Neural progenitor cell (in vitro differentiated cells): Measurements from ENCODE around the gene FAM50B. TPM values are rescaled to one million over a fixed set of nuclear protein-coding genes. Genes with fewer than 3 reads are reported as not detected.

Experiments used
- DNase-seq: peaks from one replicate; pipeline ENCODE4 v3.0.0-alpha.2; 2016; ENCODE audit warnings: low spot score
- H2AFZ ChIP-seq: fragments of 200-600 bp; sonication (generic); replicated peaks from 2 replicates; pipeline ENCODE4 v1.6.1; 2016; ENCODE audit warnings: antibody characterized with exemption
- H3F3A ChIP-seq: fragments of 200-600 bp; sonication (generic); 2 replicates; pipeline ENCODE4 v1.6.1; 2016; ENCODE audit warnings: antibody characterized with exemption, low read depth
- H3K27ac ChIP-seq: fragments of 200-600 bp; sonication (generic); 2 replicates; pipeline ENCODE4 v1.5.1; 2016; ENCODE audit warnings: mild to moderate bottlenecking
- H3K27me3 ChIP-seq: fragments of 200-600 bp; sonication (generic); 2 replicates; pipeline ENCODE4 v1.6.1; 2016; ENCODE audit warnings: mild to moderate bottlenecking, moderate library complexity
- H3K36me3 ChIP-seq: fragments of 200-600 bp; sonication (generic); 2 replicates; pipeline ENCODE4 v1.5.1; 2016
- H3K4me1 ChIP-seq: fragments of 200-600 bp; sonication (generic); 2 replicates; pipeline ENCODE4 v1.6.1; 2016; ENCODE audit warnings: mixed run types
- H3K4me2 ChIP-seq: fragments of 200-600 bp; sonication (generic); 2 replicates; pipeline ENCODE4 v1.6.1; 2016
- H3K4me3 ChIP-seq: fragments of 200-600 bp; sonication (generic); 2 replicates; pipeline ENCODE4 v1.5.1; 2016
- H3K79me2 ChIP-seq: fragments of 200-600 bp; sonication (generic); 2 replicates; pipeline ENCODE4 v1.6.1; 2016; ENCODE audit warnings: low read depth
- H3K9ac ChIP-seq: fragments of 200-600 bp; sonication (generic); 2 replicates; pipeline ENCODE4 v1.6.1; 2016
- H3K9me3 ChIP-seq: fragments of 200-600 bp; sonication (generic); 2 replicates; pipeline ENCODE4 v1.5.1; 2016; ENCODE audit warnings: low read depth
- H4K20me1 ChIP-seq: fragments of 200-600 bp; sonication (generic); 2 replicates; pipeline ENCODE4 v1.6.1; 2016; ENCODE audit warnings: low read depth
- H3K27ac Mint-ChIP-seq: 3 replicates; pipeline ENCODE4 v1.8.0; 2021; ENCODE audit warnings: mixed read lengths
- H3K27me3 Mint-ChIP-seq: 2 replicates; pipeline ENCODE4 v1.8.0; 2022; ENCODE audit warnings: low read depth, mild to moderate bottlenecking, inconsistent platforms, moderate library complexity, mixed read lengths; ENCODE audit not compliant: insufficient read depth
- H3K36me3 Mint-ChIP-seq: 3 replicates; pipeline ENCODE4 v1.8.0; 2021; ENCODE audit warnings: mixed read lengths
- H3K4me1 Mint-ChIP-seq: 3 replicates; pipeline ENCODE4 v1.8.0; 2021; ENCODE audit warnings: mixed read lengths
- H3K4me3 Mint-ChIP-seq: 3 replicates; pipeline ENCODE4 v1.8.0; 2021; ENCODE audit warnings: mild to moderate bottlenecking, moderate library complexity, mixed read lengths
- H3K9me3 Mint-ChIP-seq: 3 replicates; pipeline ENCODE4 v1.8.0; 2020; ENCODE audit warnings: mixed read lengths
- CTCF ChIP-seq: fragments of 200-600 bp; sonication (generic); IDR thresholded peaks from 2 replicates; pipeline ENCODE4 v1.5.1; 2017; ENCODE audit warnings: antibody characterized with exemption, mild to moderate bottlenecking
- EZH2 ChIP-seq: fragments of 200-600 bp; sonication (generic); IDR thresholded peaks from 2 replicates; pipeline ENCODE4 v1.6.1; 2017; ENCODE audit warnings: antibody characterized with exemption, mild to moderate bottlenecking, moderate library complexity
- EZH2phosphoT487 ChIP-seq: fragments of 200-600 bp; sonication (generic); IDR thresholded peaks from 2 replicates; pipeline ENCODE4 v1.6.1; 2017; ENCODE audit warnings: antibody characterized with exemption
- total RNA-seq: library from RNA; depleted of rRNA; stranded (reverse); fragments of >200 nt; gene quantifications from 2 replicates; pipeline ENCODE4 v1.2.3, GENCODE V29; 2015; ENCODE audit warnings: low replicate concordance

The FAM50B gene
- total RNA-seq, 1 donor from 2014 or later: 2.8 TPM

- H3K36me3 Mint-ChIP-seq: no peaks in the 10 kb centered on the region
- Histone ChIP-seq H3K9me3 (no peaks in the 10 kb centered on the region), H3K4me1 (no peaks in the 10 kb centered on the region), H3K4me3 (no peak overlapping the region), H3K9ac (no peak overlapping the region), H3K27me3 (no peaks in the 10 kb centered on the region), H4K20me1 (no peaks in the 10 kb centered on the region), H3K36me3 (no peaks in the 10 kb centered on the region), H3F3A (no peaks in the 10 kb centered on the region), H2AFZ (no peak overlapping the region), H3K27ac (no peak overlapping the region), H3K4me2 (no peak overlapping the region), H3K79me2 (no peaks in the 10 kb centered on the region)
- TF ChIP-seq EZH2phosphoT487 (no peak), EZH2 (no peak), CTCF (no peak)
- H3K27me3 Mint-ChIP-seq: peaks cover 9% of the 10 kb centered on the region
- H3K9me3 Mint-ChIP-seq: peaks cover 9% of the 10 kb centered on the region
- peaks cover 46% of the 10 kb centered on the region for H3K4me1 Mint-ChIP-seq
- no peak overlapping the region for H3K27ac Mint-ChIP-seq
- H3K4me3 Mint-ChIP-seq: no peak overlapping the region
- DNase-seq: no peak
Observed at GRCh38 chr6:3882431-3882830, 33.3 kb downstream of the FAM50B start.

GRCh38 chr6:3882866-3883265 lies 33.7 kb downstream of the FAM50B start:
- TF ChIP-seq EZH2phosphoT487: no peak
- TF ChIP-seq EZH2: no peak
- no peak for TF ChIP-seq CTCF
- no peak for DNase-seq
- no peak overlapping the region for H3K4me3 Mint-ChIP-seq

GRCh38 chr6:3884007-3884745 lies 35.0 kb downstream of the FAM50B start:
- H3K36me3 ChIP-seq: no peaks in the 10 kb centered on the region
- no peaks in the 10 kb centered on the region for H3F3A ChIP-seq
- Mint-ChIP-seq H3K27ac (peak overlapping the region; percentile 16), H3K9me3 (peaks cover 9% of the 10 kb centered on the region), H3K4me1 (peaks cover 44% of the 10 kb centered on the region), H3K36me3 (no peaks in the 10 kb centered on the region), H3K4me3 (no peak overlapping the region), H3K27me3 (peaks cover 10% of the 10 kb centered on the region)
- no peaks in the 10 kb centered on the region for H3K79me2 ChIP-seq
- no peaks in the 10 kb centered on the region for H3K9me3 ChIP-seq
- H2AFZ ChIP-seq: no peak overlapping the region
- no peak for DNase-seq
- H4K20me1 ChIP-seq: no peaks in the 10 kb centered on the region
- H3K4me1 ChIP-seq: no peaks in the 10 kb centered on the region
- H3K9ac ChIP-seq: no peak overlapping the region
- H3K27ac ChIP-seq: no peak overlapping the region
- no peaks in the 10 kb centered on the region for H3K27me3 ChIP-seq
- no peak overlapping the region for H3K4me2 ChIP-seq
- TF ChIP-seq EZH2phosphoT487: no peak
- no peak for TF ChIP-seq EZH2
- no peak for TF ChIP-seq CTCF
- H3K4me3 ChIP-seq: no peak overlapping the region

More at GRCh38 chr6:3882866-3883265, 33.7 kb downstream of the FAM50B start:
- Mint-ChIP-seq H3K4me1 (peaks cover 46% of the 10 kb centered on the region), H3K27me3 (peaks cover 9% of the 10 kb centered on the region), H3K36me3 (no peaks in the 10 kb centered on the region), H3K27ac (no peak overlapping the region), H3K9me3 (peaks cover 9% of the 10 kb centered on the region)
- H3K4me3 ChIP-seq: no peak overlapping the region
- H3K4me1 ChIP-seq: no peaks in the 10 kb centered on the region
- H3K9ac ChIP-seq: no peak overlapping the region
- H2AFZ ChIP-seq: no peak overlapping the region
- no peaks in the 10 kb centered on the region for H3K79me2 ChIP-seq
- H3K9me3 ChIP-seq: no peaks in the 10 kb centered on the region
- no peak overlapping the region for H3K27ac ChIP-seq
- no peaks in the 10 kb centered on the region for H3F3A ChIP-seq
- no peak overlapping the region for H3K4me2 ChIP-seq
- H3K36me3 ChIP-seq: no peaks in the 10 kb centered on the region
- H3K27me3 ChIP-seq: no peaks in the 10 kb centered on the region
- H4K20me1 ChIP-seq: no peaks in the 10 kb centered on the region
